Measurements from ENCODE around the gene DENND11.

DENND11 gene

DNA sequence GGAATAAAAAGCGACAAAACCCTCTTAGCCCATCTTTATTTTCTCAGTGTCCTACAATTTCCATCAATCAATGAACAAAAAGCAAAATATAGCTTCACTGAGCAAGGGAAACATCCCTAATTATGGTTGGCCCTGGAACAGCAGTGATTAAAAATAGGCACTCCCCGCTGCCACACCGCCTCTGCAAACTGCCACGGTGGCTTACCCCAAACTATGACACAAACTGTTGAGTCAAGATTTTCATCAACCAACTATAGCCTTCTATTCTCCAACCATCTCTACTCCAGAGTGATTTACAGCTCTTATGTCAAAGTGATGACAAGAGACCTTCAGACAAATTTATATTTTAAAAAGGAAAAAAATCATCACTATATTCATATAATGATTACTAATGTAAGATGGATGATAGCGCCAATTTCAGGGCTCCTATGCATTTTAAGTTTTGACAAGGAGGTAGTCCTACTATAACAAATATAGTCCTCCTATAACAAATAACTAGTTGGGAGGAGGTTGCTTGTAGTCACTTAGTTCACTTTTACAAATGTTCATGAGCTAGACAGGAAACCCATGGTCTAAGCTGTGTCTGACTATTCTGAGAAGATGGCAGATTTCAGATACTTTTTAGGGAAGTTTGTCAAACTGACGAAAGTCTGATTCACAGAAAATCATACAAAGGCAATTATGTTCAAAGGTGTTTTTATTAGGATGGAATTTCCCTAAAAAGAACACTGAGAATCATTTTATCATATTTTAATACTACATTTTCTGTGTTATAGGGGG, 26.3 kb downstream of the DENND11 start:
- ATAC-seq, result no peak
- no peaks in the 10 kb centered on the region for H3K27me3 Mint-ChIP-seq
- H3K9me3 Mint-ChIP-seq, result no peaks in the 10 kb centered on the region
- no peak overlapping the region for H3K4me3 Mint-ChIP-seq
- H3K27ac Mint-ChIP-seq, result no peak overlapping the region
- peaks cover 39% of the 10 kb centered on the region for H3K36me3 Mint-ChIP-seq
- peaks cover 6% of the 10 kb centered on the region for H3K4me1 Mint-ChIP-seq

DNA sequence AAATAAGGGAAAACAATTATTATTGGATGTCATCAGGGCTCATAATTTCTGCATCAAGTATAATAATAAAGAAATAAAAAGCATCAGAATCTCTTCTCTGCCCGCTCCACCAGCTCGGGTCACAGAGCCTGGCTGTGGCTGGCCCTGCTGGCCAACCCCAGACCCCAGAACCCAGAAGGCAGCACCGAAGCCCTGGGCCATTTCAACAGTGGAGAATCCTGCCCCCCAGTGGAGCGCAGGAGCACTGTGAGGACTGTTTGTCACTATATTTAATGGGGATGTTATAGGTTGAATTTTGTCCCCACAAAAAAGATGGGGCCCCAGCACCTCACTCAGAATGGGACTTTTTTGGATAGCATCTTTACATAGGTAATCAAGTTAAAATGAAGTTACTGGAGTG, 27.3 kb downstream of the DENND11 start:
- Mint-ChIP-seq H3K27ac (no peak overlapping the region), H3K36me3 (peaks cover 35% of the 10 kb centered on the region), H3K4me3 (no peak overlapping the region), H3K9me3 (no peaks in the 10 kb centered on the region), H3K27me3 (no peaks in the 10 kb centered on the region), H3K4me1 (peaks cover 6% of the 10 kb centered on the region)
- ATAC-seq, result no peak

DNA sequence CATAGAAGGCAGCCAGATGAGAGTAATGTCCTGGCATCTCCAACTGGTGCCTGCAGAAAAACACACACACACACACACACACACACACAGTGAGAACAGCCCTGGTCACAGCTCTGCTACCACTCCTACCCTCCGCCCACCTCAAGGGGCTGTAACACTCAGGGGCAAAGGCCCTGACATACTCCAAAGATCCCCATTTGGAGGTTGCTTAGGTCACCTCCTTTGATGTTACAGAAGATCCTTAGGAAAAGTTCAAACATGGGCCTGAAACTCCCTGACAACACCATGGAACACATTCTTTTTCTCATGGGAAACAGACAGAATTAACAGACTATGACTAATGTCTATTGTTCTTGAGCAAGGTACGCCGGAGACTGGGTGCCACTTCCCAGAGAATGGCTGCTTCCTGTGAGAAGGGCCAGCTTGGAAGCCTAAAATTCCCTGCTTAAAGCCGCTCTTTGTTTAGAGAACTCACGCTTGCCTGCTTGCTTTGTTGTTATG, 27.7 kb downstream of the DENND11 start:
- H3K4me1 Mint-ChIP-seq, result peaks cover 6% of the 10 kb centered on the region
- H3K9me3 Mint-ChIP-seq, result no peaks in the 10 kb centered on the region
- no peaks in the 10 kb centered on the region for H3K27me3 Mint-ChIP-seq
- peaks cover 35% of the 10 kb centered on the region for H3K36me3 Mint-ChIP-seq
- no peak overlapping the region for H3K4me3 Mint-ChIP-seq
- no peak for ATAC-seq
- no peak overlapping the region for H3K27ac Mint-ChIP-seq

DNA sequence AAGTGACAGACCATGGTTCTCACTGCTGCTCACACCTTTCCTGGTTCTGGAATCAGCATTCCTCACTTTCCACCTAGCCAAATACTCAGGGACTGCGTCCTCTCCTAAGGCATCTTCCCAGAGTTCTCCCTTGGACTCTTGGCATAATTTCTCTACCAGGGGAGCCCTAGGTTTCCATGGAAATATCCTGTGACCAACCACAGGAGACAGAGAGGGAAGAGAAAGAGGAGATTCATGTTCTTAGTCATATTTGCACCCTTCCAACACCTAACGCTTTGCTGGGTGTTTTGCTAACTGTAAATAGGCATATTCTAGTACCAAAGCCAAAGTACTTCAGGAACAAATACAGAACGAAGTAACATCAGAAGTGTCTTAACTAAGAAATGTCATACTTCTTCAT, 28.6 kb downstream of the DENND11 start:
- H3K36me3 Mint-ChIP-seq, result peaks cover 42% of the 10 kb centered on the region
- no peaks in the 10 kb centered on the region for H3K9me3 Mint-ChIP-seq
- H3K27ac Mint-ChIP-seq, result no peak overlapping the region
- H3K4me3 Mint-ChIP-seq, result no peak overlapping the region
- no peaks in the 10 kb centered on the region for H3K27me3 Mint-ChIP-seq
- peaks cover 6% of the 10 kb centered on the region for H3K4me1 Mint-ChIP-seq
- no peak for ATAC-seq

DNA sequence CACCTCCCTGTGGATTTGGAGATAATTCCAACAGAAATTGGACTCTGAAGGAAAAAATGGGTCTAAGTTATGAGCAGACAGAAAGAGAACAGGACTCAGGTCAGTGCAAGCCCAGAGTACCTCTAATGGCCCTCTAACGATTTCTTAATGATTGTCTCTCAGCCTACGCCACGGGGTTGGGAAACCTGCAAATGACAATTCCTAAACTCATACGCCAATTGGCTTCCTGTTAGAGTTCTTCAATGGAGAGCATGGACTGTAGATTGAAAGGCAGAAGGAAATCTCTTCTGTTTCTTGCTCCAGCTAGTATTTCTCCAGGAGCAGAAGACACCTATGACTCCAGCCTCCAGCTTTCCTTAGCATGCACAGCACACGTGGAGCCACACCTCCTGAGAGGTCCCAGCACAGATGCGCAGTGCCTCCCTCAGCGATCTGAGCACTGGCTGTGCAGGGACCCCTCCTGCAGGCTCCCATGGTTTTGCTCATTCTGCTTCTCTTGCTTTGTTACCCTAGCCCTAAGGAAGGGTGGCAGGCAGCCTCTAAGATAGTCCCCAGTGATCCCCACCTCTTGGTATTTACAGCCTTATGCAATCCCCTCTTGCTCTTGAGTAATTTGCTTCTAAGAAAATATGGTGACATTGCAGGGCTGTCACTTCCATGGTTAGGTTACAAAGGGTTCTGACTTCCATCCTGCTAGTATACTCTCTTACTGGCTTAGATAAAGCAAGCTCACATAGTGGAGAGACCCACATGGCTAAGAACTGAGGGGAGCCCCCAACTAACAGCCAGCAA, 30.1 kb downstream of the DENND11 start:
- H3K27ac Mint-ChIP-seq, result no peak overlapping the region
- H3K4me3 Mint-ChIP-seq, result no peak overlapping the region
- peaks cover 42% of the 10 kb centered on the region for H3K36me3 Mint-ChIP-seq
- no peaks in the 10 kb centered on the region for H3K9me3 Mint-ChIP-seq
- no peaks in the 10 kb centered on the region for H3K27me3 Mint-ChIP-seq
- peaks cover 6% of the 10 kb centered on the region for H3K4me1 Mint-ChIP-seq
- ATAC-seq, result no peak

DNA sequence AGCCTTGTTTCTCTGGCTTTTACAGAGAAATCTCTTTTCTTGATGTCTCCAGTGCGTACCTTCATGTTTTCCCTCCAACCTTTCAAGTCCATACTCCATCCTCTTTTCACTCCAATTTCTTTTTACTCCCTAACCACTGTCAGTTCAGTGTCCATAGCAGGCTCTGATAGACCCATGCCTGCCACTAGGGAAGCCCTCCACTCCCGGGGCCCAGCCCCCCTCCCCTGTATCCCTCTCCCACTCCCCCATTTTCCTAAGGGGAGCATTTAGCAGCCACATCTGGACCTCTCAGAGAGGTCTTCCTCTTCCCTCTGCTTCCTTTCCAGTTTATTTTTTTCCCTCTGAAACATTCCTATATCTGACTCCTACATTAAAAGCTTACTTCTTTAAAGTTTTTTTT, 33.1 kb downstream of the DENND11 start:
- no peaks in the 10 kb centered on the region for H3K4me1 Mint-ChIP-seq
- H3K27me3 Mint-ChIP-seq, result no peaks in the 10 kb centered on the region
- H3K27ac Mint-ChIP-seq, result no peak overlapping the region
- no peak overlapping the region for H3K4me3 Mint-ChIP-seq
- no peak for ATAC-seq
- H3K9me3 Mint-ChIP-seq, result no peaks in the 10 kb centered on the region
- peaks cover 58% of the 10 kb centered on the region for H3K36me3 Mint-ChIP-seq

DNA sequence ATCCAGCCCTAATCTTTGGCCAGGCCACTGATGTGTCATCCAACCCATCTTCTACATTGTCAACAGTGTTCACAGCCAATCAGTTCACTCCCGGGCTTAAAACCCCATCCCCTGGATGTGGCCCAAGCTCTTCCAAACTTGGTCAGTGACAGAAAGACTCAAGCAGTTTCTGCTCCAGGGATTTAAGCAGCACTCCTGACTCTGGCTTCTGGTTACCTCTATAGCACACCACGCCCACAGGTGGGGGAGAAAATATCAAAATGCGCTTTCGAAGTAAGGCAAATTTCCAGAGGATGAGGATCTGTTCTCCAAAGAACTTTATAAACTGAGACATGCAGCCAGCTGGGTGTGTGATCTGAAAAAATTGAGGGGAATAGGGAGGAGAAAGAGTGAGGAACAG, 35.9 kb downstream of the DENND11 start:
- Mint-ChIP-seq H3K27ac (peak overlapping the region; percentile 9), H3K4me1 (no peaks in the 10 kb centered on the region), H3K4me3 (no peak overlapping the region), H3K27me3 (no peaks in the 10 kb centered on the region), H3K9me3 (no peaks in the 10 kb centered on the region), H3K36me3 (peaks cover 50% of the 10 kb centered on the region)
- ATAC-seq, result no peak

DNA sequence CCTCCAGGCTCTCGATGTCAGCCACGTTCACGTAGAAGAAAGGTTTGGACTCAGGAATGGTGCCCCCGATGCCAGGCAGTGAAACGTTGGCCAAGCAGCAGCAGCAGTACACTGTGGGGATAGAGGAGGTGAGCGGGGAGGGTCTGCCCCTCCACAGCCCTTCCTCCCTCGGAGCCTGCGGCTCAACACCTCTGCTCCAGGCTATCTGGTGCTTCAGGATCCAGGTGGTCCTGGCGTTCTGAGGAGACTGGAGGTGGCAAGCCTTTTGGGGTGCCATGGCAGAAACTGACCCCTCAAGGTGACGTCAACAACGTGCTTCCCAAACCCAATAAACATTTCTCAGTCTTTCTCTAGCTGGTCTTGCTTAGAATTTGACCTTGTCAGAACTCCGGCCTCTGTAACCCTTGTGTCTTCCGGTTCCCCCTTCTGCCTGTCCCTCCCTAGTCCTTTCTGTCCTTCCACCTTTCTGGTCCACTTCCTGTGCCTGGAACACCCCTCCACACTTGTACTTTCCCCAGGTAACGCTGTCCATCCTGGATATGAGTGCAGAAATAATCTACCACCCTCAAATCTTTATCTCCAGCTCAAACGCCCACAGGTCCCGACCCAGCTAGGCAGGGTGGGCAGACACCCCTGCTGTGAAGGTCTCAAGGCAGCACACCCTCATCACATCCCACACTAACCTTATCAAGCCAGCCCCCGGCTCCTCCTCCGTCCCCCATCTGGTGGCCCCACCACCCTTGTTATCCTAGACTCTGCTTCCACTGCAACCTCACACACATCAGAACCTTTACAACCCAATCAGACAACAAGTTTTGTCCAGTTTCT, 36.5 kb downstream of the DENND11 start:
- Mint-ChIP-seq H3K36me3 (peaks cover 56% of the 10 kb centered on the region), H3K27me3 (no peaks in the 10 kb centered on the region), H3K9me3 (no peaks in the 10 kb centered on the region), H3K4me3 (no peak overlapping the region), H3K27ac (peak overlapping the region; percentile 9), H3K4me1 (peaks cover 5% of the 10 kb centered on the region)
- no peak for ATAC-seq

DNA sequence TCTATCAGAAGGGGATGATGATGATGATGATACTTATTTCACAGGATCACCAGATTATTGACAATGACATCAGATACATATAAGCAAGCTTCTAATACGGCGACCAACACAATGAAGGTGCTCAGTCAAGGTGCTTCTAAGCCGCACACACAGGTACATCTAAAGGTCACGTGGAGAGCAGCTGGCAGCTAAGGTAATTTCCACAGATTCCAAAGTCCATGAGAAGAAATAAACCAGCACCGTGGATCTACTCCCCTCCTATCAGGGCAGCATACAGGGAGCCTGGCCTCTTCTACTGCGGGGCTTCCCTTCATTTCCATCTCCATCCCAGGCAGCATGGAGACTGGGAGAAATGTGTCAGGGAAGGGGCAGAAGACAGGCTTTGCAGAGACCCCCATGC, 37.5 kb downstream of the DENND11 start:
- no peaks in the 10 kb centered on the region for H3K9me3 Mint-ChIP-seq
- ATAC-seq, result no peak
- no peaks in the 10 kb centered on the region for H3K27me3 Mint-ChIP-seq
- peak overlapping the region; percentile 55 for H3K27ac Mint-ChIP-seq
- peaks cover 61% of the 10 kb centered on the region for H3K36me3 Mint-ChIP-seq
- peaks cover 10% of the 10 kb centered on the region for H3K4me1 Mint-ChIP-seq
- H3K4me3 Mint-ChIP-seq, result no peak overlapping the region

DNA sequence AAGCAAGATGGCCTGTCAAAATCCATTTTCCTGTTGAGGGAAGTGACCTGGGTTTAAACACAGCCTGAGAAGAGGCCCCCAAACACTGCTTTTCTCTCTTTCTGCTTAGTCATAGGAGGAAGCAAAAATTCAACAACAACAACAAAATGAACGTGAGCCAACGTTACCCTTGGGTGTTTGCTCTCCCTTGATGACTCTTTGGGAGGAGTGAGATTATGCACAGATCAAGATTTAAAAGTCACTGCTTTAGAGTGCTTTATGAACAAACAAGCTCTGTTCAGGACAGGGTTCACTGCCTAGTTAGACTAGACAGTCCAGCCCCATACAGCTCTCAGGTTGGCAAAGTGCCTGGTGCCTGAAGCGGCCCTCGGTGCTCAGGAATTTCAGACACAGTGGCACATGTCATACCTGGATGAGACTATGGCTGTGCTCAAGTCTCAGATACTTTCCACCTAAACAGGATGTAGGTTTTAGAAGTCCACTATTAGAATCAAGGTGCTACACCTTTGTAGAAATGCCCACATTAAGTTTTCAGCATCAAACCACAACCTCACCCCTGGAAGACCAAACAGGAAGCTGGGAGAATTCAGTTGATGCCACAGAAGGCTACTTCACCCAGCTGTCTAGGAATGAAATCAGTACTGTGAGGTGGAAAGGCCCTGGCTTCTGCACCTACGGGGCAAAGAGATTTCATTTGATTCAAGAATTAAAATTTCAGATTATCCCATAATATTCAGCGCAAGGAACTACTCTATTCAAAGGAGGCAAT, 38.7 kb downstream of the DENND11 start:
- H3K4me1 Mint-ChIP-seq, result peaks cover 10% of the 10 kb centered on the region
- no peak for ATAC-seq
- H3K27ac Mint-ChIP-seq, result peak overlapping the region; percentile 55
- H3K27me3 Mint-ChIP-seq, result no peaks in the 10 kb centered on the region
- no peaks in the 10 kb centered on the region for H3K9me3 Mint-ChIP-seq
- no peak overlapping the region for H3K4me3 Mint-ChIP-seq
- H3K36me3 Mint-ChIP-seq, result peaks cover 55% of the 10 kb centered on the region

DNA sequence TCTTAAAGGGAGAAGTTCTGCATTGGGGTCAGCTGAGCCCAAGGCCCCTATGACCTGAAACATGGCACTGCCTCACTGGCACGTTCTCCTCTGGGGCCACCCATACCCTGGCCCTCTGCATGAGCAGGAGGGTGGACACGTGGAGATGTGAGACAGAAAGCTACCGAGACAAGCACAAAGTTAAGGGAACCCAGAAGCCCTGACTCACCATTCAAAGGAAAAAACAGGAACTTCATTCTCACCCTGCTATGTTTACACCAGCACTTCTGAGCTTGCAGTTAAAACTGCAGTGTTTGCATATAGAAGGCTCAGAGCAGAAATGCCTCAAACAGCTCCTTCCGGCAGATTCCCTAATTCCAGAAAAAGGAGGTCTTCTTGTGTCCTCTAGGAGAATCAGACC, 41.7 kb downstream of the DENND11 start:
- peak overlapping the region; percentile 71 for H3K27ac Mint-ChIP-seq
- no peak overlapping the region for H3K4me3 Mint-ChIP-seq
- H3K36me3 Mint-ChIP-seq, result peaks cover 48% of the 10 kb centered on the region
- H3K4me1 Mint-ChIP-seq, result peaks cover 10% of the 10 kb centered on the region
- H3K27me3 Mint-ChIP-seq, result no peaks in the 10 kb centered on the region
- ATAC-seq, result peak; percentile 53
- H3K9me3 Mint-ChIP-seq, result no peaks in the 10 kb centered on the region

DNA sequence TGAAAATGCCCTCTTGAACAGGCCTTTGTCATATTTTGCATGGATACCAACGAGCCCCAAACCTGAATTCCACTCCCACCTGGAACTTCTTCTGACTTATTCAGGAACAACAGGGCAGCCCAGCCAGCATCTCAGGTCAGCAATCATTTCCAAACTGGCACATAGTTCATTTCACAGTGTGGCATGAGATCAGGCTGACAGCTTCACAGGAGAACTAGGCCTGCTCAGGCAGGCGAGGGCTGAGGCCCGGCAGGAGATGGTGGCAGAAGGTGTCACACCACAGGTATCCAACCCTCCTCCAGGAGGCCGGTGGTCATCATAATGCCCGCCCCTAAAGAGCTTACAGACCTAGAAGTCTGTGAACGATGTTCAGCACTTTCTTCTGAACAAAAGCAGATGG, 42.5 kb downstream of the DENND11 start:
- H3K4me3 Mint-ChIP-seq, result no peak overlapping the region
- H3K27ac Mint-ChIP-seq, result peak overlapping the region; percentile 71
- H3K36me3 Mint-ChIP-seq, result peaks cover 49% of the 10 kb centered on the region
- no peaks in the 10 kb centered on the region for H3K27me3 Mint-ChIP-seq
- no peak for ATAC-seq
- H3K9me3 Mint-ChIP-seq, result no peaks in the 10 kb centered on the region
- H3K4me1 Mint-ChIP-seq, result peaks cover 14% of the 10 kb centered on the region

DNA sequence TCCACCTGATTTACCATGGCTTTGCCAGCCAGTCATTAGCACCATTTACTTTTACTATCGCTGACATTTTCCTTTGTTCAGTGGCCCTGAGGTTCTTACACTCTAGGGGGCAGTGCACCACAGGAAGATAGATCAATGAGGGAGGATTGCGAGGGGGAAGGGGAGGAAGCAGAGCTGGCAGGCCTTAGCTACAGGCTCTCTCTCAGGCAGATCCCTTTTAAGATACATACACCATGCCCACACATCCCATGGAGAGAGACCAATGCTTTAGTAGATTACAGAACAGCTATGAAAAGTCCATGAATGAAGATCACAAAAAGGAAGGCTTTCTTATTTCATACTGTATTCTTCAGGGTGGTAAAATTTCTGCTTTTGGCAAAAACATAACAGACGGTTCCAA, 47.4 kb downstream of the DENND11 start:
- H3K4me1 Mint-ChIP-seq, result peaks cover 14% of the 10 kb centered on the region
- no peak overlapping the region for H3K4me3 Mint-ChIP-seq
- peak; percentile 79 for ATAC-seq
- H3K36me3 Mint-ChIP-seq, result peaks cover 23% of the 10 kb centered on the region
- H3K27ac Mint-ChIP-seq, result no peak overlapping the region
- H3K27me3 Mint-ChIP-seq, result no peaks in the 10 kb centered on the region
- no peaks in the 10 kb centered on the region for H3K9me3 Mint-ChIP-seq

DNA sequence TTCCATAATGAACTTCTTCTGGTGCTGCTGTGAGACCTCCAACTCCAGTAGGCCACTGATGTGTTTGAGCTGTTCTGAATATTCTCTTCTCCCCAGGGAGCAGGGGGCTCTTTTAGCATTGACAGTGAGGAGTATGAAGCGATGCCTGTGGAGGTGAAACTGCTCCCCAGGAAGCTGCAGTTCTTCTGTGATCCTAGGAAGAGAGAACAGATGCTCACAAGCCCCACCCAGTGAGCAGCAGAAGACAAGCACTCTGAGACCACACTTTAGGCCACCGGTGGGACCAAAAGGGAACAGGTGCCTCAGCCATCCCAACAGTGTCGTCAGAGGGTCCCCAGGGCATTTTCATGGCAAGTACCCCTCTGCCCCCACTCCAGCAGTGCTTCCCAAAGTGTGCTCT, 49.3 kb downstream of the DENND11 start:
- H3K27ac Mint-ChIP-seq, result peak overlapping the region; percentile 24
- peaks cover 30% of the 10 kb centered on the region for H3K4me1 Mint-ChIP-seq
- no peak overlapping the region for H3K4me3 Mint-ChIP-seq
- no peaks in the 10 kb centered on the region for H3K27me3 Mint-ChIP-seq
- H3K36me3 Mint-ChIP-seq, result peaks cover 27% of the 10 kb centered on the region
- ATAC-seq, result no peak
- no peaks in the 10 kb centered on the region for H3K9me3 Mint-ChIP-seq

Data from stimulated activated memory B cell treated with anti-CD40 and anti-IgM and Interleukin-4, amounts not matched to agents 10 μg/mL and 1 μg/mL and 100 μg/mL, for 72 hours (primary cell).